ENCODE data around the gene GM2A. TPM values are rescaled to one million over a fixed set of nuclear protein-coding genes. Genes with fewer than 3 reads are reported as not detected.

Gene GM2A
- polyA plus RNA-seq, 1 donor from 2014 or later = 0.40 TPM

DNA sequence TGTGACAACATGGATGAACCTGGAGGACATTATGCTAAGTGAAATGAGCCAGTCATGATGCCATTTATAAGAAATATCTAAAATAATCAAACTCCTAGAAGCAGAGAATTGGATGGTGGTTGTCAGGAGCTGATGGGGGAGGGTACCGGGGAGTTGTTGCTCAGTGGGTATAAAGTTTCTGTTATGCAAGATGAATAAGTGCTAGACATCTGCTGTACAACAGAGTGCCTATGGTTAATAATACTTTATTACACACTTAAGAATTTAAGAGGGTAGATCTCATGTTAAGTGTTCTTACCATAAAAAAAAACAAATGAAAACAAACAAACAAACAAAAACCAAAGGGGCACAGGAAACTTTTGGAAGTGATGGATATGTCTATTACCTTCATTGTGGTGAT, 16.1 kb upstream of the GM2A start:
- TF ChIP-seq TAF1 (IDR thresholded peaks at IDR 0.05; ENCODE audit: low read depth) (no peak), MXI1 (conservative IDR thresholded peaks at IDR 0.05; ENCODE audit: poor library complexity, severe bottlenecking) (no peak), EZH2 (IDR thresholded peaks at IDR 0.05; ENCODE audit: borderline replicate concordance, insufficient read depth, low read length, poor library complexity, severe bottlenecking) (no peak), RAD21 (conservative IDR thresholded peaks at IDR 0.05) (no peak), REST (IDR thresholded peaks at IDR 0.05; ENCODE audit: borderline replicate concordance) (no peak), EP300 (conservative IDR thresholded peaks at IDR 0.05; ENCODE audit: poor library complexity, severe bottlenecking) (no peak), SMC3 (conservative IDR thresholded peaks at IDR 0.05; ENCODE audit: poor library complexity) (no peak), POLR2AphosphoS5 (IDR thresholded peaks at IDR 0.05) (no peak)
- TF ChIP-seq, protein P1, sequence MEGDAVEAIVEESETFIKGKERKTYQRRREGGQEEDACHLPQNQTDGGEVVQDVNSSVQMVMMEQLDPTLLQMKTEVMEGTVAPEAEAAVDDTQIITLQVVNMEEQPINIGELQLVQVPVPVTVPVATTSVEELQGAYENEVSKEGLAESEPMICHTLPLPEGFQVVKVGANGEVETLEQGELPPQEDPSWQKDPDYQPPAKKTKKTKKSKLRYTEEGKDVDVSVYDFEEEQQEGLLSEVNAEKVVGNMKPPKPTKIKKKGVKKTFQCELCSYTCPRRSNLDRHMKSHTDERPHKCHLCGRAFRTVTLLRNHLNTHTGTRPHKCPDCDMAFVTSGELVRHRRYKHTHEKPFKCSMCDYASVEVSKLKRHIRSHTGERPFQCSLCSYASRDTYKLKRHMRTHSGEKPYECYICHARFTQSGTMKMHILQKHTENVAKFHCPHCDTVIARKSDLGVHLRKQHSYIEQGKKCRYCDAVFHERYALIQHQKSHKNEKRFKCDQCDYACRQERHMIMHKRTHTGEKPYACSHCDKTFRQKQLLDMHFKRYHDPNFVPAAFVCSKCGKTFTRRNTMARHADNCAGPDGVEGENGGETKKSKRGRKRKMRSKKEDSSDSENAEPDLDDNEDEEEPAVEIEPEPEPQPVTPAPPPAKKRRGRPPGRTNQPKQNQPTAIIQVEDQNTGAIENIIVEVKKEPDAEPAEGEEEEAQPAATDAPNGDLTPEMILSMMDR (IDR thresholded peaks at IDR 0.05; ENCODE audit: poor library complexity, severe bottlenecking) = no peak
- no peaks in the 10 kb centered on the region for H3K9me3 ChIP-seq (ENCODE audit: low read length)
- no peaks in the 10 kb centered on the region for H3K9me2 ChIP-seq (ENCODE audit: insufficient read depth, low read length)
- H3K4me2 ChIP-seq (ENCODE audit: low read length) = no peak overlapping the region
- H3K9ac ChIP-seq (ENCODE audit: low read length) = no peak overlapping the region
- no peaks in the 10 kb centered on the region for H3F3A ChIP-seq (ENCODE audit: insufficient read depth, low read length, poor library complexity, severe bottlenecking)
- H3K27ac ChIP-seq (ENCODE audit: low read length) = no peak overlapping the region
- H2AFZ ChIP-seq (ENCODE audit: low read depth, low read length) = no peak overlapping the region
- no peaks in the 10 kb centered on the region for H4K20me1 ChIP-seq (ENCODE audit: insufficient read depth)
- no peaks in the 10 kb centered on the region for H3K79me2 ChIP-seq (replicated peaks; ENCODE audit: insufficient read depth, low read length)
- no peak overlapping the region for H3K4me3 ChIP-seq (ENCODE audit: low read length)
- no peaks in the 10 kb centered on the region for H3K27me3 ChIP-seq (ENCODE audit: insufficient read depth, low read depth, low read length)
- no peaks in the 10 kb centered on the region for H3K36me3 ChIP-seq (ENCODE audit: insufficient read depth, low read length)

DNA sequence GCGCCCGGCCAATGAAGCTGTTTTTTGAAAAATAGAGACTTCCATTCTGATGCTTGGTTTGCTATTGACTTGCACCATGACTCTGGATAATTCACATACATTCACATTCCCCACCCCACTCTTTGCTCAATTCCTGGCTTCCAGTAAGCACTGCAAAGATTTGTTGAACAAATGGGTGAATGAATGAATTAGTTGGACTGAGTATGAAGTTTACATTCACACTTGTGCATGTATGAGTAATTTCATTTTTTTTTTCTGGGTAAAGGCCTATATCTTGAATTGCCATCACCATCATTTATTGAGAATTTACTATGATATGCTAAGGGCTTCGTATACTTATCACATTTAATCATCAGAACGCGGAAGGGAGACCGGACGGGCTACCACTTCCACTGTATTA, 15.3 kb upstream of the GM2A start:
- no peaks in the 10 kb centered on the region for H3K9me2 ChIP-seq (ENCODE audit: insufficient read depth, low read length)
- no peaks in the 10 kb centered on the region for H3K79me2 ChIP-seq (replicated peaks; ENCODE audit: insufficient read depth, low read length)
- no peak overlapping the region for H2AFZ ChIP-seq (ENCODE audit: low read depth, low read length)
- H3K27me3 ChIP-seq (ENCODE audit: insufficient read depth, low read depth, low read length) = no peaks in the 10 kb centered on the region
- no peaks in the 10 kb centered on the region for H3F3A ChIP-seq (ENCODE audit: insufficient read depth, low read length, poor library complexity, severe bottlenecking)
- H3K27ac ChIP-seq (ENCODE audit: low read length) = no peak overlapping the region
- H3K9ac ChIP-seq (ENCODE audit: low read length) = no peak overlapping the region
- no peak for TF ChIP-seq EZH2 (IDR thresholded peaks at IDR 0.05; ENCODE audit: borderline replicate concordance, insufficient read depth, low read length, poor library complexity, severe bottlenecking)
- TF ChIP-seq REST (IDR thresholded peaks at IDR 0.05; ENCODE audit: borderline replicate concordance) = no peak
- no peak for TF ChIP-seq TAF1 (IDR thresholded peaks at IDR 0.05; ENCODE audit: low read depth)
- TF ChIP-seq POLR2AphosphoS5 (IDR thresholded peaks at IDR 0.05) = no peak
- no peaks in the 10 kb centered on the region for H3K9me3 ChIP-seq (ENCODE audit: low read length)
- no peak overlapping the region for H3K4me2 ChIP-seq (ENCODE audit: low read length)
- no peaks in the 10 kb centered on the region for H4K20me1 ChIP-seq (ENCODE audit: insufficient read depth)
- no peak overlapping the region for H3K4me3 ChIP-seq (ENCODE audit: low read length)
- no peaks in the 10 kb centered on the region for H3K36me3 ChIP-seq (ENCODE audit: insufficient read depth, low read length)
